GM19025 (cell line): ENCODE data around the gene ADGRL1.
"Not testable (repeated sequence)": the region's sequence is repeated elsewhere in the genome, so short reads cannot be mapped to it uniquely, and the experiment has no call there.

ENCODE experiments used
- ATAC-seq: cut with Tn5 transposase; IDR thresholded peaks from one replicate; pipeline ENCODE4 v1.9.1; 2021; ENCODE audit warnings: mild to moderate bottlenecking, low read depth, moderate library complexity; ENCODE audit not compliant: unreplicated experiment

Gene ADGRL1

DNA sequence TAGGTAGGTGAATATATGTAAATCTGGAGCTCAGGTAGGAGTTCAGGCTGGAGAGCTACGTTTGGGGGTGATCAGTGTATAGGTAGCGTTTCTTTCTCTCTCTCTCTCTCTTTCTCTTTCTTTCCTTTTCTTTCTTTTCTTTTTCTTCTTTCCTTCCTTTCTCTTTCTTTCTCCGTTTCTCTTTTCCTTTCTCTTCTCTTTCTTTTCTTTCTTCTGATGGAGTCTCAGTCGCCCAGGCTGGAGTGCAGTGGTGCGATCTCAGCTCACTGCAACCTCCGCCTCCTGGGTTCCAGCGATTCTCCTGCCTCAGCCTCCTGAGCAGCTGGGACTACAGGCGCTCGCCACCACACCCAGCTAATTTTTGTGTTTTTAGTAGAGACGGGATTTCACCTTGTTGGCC is 59.8 kb downstream of the ADGRL1 start:
- not testable (repeated sequence) for ATAC-seq

DNA sequence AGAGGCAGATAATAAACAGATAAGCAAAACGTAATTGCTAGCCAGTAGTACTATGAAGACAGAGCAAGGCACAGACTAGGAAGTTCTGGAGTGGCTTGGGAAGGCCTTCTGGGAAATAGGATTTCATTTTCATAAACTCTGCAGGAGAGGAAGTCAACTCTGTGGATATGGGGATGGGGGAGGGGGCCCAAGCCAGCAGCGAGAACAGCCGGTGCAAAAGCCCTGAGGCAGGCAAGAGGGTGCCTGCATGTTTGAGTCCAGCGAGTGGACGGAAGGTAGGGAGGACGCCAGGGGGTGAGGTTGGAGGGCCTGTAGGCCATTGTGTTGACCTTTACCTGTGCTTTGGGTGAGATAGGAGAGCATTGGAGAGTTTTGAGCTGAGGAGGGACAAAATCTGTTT is 60.6 kb downstream of the ADGRL1 start:
- ATAC-seq: no peak

DNA sequence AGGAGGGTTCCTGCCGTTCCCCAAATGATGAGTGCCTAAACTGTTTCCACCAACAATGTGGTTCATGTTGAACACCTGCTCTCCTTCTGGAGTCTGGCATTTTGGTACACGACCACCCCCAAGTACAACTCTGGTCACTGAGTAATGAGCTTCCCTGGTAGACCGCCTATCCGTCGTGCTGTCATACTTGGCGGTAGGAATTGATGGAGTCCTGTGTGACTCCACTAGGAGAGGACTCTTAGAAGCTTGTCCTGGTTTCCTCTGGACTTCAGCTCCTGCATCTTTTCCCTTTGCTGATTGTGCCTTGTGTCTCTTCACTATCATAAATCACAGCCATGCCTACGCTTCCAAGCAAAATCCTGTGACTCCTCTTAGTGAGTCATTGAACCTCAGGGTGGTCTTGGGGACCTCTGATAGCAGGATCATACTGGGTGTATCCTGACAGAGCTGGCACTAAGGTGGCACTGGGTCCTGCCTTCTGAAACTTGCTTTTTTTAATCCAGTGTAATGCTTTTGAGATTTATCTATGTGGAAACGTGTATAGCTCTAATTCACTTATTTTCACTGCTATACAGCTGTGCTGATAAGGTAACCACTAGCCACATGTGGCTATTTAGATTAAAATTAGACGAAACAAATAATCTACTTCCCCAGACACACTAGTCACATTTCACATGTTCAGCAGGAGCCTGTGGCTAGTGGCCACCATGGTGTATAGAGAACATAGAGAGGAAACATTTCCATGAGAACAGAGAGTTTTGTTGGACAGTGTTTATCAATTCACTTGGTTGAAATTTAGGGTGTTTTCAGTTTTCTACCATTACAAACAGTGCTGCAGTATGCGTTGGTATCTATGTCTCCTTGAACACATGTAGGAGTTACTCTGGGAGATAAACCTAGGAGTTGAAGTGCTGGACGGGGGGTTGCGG is 63.4 kb downstream of the ADGRL1 start:
- no peak for ATAC-seq

DNA sequence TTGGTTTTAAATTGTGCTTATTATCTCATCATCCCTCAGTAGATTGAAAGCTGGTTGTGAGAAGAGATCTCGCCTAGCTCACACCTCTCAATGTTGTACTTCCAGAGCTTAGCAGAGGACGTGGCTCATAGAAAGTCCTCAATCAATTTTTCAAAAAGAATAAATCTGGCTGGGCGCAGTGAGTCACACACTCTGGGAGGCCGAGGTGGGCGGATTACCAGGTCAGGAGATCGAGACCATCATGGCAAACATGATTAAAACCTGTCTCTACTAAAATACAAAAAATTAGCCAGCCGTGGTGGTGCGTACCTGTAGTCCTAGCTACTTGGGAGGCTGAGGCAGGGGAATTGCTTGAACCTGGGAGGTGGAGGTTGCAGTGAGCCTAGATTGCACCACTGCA is 64.9 kb downstream of the ADGRL1 start:
- ATAC-seq: no peak

DNA sequence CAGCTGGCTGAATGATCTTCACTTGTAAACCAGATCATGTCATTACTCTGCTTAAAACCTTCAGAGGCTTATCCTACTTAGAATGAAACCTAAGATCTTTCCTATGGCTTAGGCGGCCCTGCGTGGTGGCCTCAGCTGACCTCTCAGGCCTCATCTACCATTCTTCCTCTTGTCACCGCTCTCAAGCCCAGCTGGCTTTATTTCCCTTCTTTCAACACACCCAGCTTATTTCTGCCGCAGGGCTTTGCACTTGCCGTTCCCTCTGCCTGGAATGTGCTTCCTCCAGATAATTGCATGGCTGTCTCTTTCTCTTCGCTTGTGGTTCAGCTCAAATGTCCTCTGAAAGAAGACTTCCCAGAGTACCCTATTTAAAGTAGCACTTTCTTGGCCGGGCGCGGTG is 66.0 kb downstream of the ADGRL1 start:
- no peak for ATAC-seq

DNA sequence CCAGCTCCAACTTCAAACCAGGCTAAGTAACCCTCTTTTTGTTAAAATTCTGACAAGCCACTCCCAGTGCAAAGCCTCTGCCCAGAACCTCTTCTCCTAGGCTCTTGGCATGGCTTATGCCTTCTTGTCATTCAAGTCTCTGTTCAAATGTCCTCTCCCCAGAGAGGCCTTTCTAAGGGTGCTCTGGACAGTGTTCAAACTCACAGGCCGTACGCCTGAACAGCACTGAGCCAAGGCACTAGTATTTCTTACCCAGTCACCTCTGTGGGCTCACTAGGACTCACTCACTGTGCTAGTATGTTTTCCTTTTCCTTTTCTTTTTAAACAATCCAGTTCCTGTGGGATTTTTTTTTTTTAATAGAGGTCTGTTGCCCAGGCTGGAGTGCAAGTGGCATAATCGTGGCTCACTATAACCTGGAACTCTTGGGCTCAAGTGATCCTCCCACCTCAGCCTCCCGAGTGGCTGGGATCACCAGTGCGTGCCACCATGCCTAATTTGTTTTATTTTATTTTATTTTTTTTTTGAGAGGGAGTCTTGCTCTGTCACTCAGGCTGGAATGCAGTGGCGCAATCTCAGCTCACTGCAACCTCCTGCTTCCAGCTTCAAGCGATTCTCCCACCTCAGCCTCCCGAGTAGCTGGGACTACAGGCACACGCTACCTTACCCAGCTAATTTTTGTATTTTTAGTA is 67.2 kb downstream of the ADGRL1 start:
- no peak for ATAC-seq

DNA sequence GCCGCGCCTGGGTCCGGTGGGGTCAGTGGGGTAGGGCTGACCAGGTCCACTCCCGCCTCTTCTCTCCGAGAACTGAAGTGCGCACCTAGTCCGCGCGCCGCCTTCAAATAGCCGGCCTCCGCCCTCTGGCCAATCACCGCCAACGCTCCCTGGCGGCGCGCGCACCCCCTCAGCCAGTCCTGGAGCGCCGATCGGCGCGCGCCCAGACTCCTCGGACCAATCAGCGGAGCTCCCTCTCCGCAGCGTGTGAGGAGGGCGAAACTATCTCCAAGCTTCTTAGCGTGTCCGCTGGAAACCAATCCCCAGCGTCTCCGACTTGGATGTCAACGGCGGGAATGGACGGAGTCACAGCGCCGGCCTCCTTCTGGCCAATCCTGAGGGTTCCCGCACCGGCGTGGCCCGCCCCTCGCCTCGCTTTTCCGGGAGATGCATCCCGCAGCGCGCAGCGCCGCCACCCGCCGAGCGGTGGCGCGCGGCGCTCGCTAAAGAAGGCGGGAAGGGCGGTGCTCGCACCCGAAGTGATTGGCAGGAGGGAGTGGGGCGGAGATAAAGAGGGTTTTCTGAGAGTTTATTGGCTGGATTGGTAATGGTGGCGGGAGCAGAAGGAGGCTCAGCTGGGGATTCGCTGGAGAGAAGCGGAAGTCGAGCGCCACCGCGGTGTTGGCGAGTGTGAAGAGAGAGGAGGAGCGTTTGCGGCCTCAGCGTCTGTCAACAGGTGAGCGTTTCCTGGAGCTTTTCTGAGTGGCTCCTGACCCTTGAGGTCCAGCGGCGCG is 69.3 kb downstream of the ADGRL1 start, which contains the start of gene ASF1B:
Gene ASF1B (minus strand): TSS at position 81 of the 773 bp plus-strand sequence. CDS start 133 bp downstream, outside the sequence.
- ATAC-seq: peak; percentile 76

DNA sequence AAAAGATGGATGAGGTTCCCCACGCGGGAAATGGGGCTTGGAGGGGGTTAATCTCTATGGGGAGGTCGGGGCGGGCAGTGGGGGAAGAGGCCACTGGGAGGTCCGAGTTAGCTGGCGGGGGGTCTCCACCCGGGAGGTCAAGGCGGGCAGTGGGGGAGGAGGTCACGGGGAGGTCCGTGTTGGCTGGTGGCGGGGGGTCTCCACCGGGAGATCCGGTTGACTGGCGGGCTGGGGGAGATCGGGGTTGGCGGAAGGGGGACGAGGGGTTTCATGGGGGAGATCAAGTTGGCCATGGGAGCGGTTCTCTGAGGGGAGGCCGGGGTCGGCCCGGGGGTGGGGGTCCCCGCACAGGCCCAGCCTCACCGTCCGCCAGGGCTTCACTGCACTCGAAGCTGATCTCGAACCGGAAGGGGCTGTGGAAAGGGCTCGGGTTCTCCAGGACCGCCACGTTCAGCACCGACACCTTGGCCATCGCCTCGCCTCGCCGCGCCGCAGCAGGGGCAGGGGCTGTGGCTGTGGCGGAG is 69.9 kb downstream of the ADGRL1 start:
- no peak for ATAC-seq

DNA sequence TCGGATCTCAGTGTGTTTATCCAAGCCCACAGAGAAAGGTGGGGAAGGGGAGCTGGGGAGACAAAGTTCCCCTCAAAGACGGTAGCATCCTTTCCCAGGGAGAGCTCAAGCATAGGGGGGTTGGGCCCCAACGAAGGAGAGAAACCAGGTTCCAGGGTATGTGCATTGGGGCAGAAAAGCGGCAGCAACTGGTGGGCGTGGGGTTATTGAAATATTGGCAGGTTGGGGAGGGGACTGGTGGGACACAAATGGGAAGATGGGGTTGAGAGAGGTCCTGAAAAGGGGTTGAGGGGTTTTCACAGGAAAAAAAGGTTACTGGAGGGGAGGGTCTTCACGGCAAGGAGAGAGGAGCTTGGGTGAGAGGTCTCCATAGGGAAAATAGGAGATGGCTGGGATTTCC is 70.6 kb downstream of the ADGRL1 start:
- ATAC-seq: no peak

DNA sequence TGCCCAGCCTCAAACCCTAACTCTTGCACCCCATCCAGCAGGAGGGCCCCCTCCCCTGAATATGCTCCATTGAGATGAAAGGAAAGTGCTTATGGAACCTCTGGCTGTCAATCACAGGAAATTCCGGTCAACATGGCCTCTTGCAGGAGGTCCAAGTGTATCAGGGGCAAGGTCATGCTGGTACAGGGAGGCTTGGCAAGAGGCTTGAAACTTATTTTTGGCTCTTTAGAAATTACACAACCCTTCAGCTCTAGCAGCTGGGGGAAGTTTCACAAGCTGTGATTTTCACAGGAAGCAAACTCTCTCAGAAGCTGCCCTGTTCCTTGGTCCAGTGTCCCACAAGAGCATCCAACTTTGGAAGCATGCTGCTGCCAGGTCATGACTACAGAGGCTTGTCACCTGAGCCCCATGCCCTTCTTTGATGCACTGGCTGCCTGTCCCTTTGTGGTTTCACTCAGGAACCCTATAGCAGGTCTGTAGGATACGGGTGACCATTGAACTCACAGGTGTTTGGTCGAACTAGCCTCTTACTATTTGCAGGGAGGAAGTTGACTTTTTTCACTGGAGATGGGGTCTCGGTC is 78.0 kb downstream of the ADGRL1 start:
- ATAC-seq: no peak

DNA sequence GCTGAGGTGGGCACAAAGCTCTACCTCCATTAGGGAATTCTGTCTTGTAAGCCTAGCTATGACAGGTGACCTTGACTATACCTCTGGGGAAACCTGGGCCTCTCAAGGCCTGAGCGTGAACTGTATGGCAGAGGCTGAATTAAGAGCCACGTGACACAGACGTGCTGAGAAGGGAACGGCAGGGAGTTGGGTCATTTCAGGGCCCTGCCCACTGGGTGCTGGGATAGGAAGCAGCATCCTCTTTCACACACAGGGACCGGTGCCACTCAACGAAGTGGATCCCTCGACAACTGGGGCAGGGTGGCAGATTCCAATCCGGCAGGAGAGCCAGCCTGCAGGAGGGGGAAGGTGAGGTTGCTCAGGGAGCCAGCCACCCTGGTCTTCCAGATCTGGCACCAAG is 78.8 kb downstream of the ADGRL1 start:
- ATAC-seq: no peak

DNA sequence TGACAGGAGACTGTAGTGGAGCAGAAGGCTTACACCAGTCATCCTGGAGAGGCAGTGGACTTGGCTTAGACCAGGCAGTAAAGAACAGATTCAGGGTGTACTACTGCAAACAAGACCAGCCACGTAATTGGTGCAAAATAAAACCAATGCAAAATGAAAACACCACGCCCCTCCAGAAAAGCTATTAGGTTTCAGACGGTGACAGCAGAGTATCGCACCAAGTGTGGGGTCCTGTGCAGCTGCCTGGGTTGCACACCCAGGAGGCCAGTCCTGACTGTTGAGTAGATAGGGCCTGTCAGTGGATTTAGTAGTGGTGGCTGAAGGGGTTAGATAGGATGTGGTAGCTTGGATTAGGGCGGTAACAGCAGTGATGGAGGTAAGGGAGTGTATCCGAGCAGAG is 83.0 kb downstream of the ADGRL1 start:
- no peak for ATAC-seq

DNA sequence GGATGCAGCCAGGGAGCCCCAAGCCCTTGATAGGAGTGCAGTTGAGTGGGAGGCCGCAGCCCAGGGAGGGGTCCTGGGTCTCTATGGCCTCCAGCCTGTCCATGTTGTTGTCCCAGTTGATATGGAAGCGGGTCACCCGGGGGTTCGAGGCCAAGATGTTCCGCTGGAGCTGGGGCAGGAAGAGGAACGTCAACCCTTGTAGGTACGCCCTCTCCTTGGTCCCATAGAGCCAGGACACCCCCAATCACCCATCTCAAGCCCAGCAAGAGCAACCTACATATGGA is 85.5 kb downstream of the ADGRL1 start:
- no peak for ATAC-seq

DNA sequence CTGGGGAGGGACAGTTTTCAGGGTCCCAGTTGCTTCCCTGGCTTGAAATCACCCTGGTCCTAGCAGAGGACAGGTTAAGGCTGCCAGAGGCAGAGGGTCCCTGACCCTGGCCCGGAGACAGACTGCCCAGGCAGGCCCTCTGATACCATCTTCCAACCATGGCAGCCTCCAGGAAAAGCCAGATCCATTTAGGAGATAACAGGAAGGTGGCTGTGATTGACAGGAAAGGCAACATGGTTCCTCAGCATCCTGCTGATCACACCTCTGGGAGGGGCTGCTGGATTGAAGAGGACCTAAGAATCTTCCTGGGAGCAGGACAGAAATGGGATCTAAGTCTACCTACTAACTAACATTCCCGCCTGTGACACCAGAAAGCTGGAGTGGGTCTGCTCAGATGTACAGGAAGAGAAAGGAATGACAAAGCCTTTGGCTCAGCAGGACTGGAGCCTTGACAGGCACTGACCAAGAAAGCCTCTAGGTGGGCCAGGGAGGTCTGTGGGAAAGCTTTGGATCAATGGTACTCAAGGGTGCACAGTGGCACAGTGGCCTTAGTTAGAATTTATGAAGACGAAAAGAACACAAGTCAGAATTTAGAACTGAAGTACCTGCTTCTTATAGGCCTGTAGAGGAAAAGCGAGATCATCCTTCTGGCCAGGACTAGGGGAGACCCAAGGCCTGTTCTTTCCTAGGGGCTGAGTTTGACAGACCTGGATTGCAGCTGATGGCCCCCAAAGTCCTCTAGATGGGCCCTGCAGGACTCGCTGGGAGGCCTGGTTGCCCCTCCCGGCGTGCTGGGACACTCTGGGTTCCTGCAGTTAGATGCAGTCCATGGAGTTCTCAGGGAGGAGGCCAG is 86.1 kb downstream of the ADGRL1 start:
- no peak for ATAC-seq

DNA sequence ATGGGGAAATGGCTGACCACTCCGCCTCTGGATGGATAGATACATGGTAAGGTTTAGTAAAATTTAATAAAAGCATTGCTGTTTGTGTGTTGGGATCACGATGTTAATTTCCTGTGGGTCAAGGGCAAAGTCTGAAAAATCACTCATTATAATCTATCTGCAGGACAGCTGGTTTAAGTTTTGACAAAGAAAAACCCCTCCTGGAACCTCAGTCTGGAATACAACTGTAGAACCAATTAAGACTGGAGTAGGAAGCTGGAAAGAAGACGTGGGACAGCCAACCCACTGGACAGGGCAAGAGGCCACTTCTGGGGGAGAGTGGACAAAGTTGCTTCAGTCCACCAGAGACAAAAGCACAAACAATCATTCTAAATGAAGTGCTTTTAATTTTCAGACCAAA is 86.8 kb downstream of the ADGRL1 start:
- ATAC-seq: no peak

DNA sequence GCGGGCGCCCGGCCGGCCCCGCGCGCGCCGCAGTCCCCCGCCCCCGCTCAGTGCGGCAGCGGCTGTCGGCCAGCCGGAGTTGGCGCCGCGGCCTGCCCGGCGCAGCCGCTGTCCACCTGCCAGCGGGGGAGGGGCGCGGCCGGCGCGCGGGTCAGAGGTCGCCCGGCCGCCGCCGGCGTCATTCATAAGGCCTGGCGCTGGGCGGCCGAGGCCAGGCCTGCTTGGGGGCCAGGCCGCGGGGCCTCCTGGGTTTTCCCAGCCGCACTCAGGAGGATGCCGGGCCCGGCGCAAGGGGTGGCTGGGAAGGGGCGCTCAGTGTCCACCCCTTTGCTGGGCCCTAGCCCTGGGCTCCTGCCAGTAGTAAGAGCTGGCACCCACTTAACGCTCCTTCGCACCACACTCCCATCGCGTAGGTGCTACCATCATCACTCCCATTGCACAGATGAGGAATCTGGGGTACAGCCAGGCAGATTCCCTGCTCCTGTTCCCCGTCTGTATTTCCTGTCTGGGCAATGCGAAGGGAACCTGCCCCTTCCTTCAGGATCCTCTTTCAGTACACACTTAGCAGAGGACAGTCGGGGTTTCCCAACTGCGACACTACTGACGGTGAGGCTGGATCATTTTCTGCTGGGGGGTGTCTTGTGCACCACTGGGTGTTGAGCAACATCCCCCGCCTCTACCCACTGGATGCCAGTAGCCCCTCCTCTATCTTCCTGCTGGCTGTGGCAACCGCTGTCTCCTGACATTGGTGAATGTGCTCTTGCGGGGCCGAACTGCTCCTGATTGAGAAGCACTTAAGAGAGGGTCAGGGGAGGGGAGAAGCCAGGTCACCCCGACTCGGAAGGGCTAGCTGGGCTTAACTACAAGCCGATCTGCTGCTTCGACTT is 87.6 kb downstream of the ADGRL1 start:
- ATAC-seq: peak; percentile 29

DNA sequence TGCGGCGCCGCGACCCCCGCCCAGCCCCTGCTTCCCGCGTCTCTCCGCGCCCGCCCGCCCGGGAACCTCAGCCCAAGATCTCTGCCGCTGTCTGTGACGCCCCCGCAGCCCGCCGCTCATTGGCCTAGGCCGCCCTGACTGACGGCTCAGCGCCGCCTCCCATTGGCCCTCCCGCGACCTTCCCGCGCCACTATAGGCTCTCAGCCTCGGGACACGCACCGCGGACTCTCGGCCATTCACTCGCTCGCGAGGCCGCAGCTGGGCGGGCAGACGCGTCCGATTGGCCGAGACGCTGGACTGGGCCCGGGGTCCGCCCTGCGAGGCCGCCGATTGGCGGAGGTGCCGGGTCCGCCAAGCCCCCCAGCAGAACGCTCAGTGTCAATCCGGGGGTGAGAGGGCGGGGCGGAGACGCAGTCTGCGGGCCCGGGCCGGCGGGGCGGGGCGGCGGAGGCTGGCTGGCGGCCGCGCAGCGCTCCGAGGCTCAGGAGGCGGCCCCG is 88.3 kb downstream of the ADGRL1 start, which contains the start of gene PRKACA:
Gene PRKACA (minus strand): TSS at position 95 of the 497 bp plus-strand sequence. CDS start 215 bp downstream, outside the sequence.
- peak; percentile 91 for ATAC-seq

DNA sequence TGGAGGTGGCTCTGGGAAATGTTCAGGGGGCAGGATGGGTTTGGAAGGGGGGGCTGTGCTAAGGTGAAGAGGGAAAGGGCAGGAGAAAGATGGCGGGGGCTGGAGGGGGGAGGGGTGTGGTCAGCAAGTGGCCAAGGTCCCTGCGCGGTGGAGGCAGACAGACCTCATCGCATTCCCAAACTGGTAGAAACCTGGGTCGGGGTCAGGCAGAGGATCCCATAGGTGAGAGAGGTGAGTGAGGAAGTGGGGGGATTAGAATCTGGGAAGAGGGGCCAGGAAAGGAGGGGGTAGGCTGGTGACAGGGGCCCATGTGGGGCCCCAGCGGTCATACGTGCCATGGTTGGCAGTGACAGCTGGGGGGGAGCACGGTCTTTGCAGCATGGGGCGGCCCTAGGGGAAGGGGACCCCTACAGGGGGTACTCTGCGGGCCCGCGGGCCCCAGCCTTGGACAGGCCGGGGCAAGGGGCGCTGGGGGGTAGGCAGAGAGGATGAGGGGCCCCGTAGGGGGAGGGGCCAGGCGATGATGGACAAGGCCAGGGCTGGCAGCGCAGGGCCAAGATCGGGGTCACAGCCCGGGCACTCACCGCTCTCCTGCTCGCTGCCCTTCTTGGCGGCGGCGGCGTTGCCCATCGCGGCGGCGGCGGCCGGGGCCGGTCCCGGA is 88.9 kb downstream of the ADGRL1 start:
- ATAC-seq: peak; percentile 5
